Urinary bladder (tissue), 4 donors: ENCODE results near the gene B3GLCT. TPM values are rescaled to one million over a fixed set of nuclear protein-coding genes. Genes with fewer than 3 reads are reported as not detected.
"Not testable (repeated sequence)": the region's sequence is repeated elsewhere in the genome, so short reads cannot be mapped to it uniquely, and the experiment has no call there.

ENCODE experiments used
- DNase-seq: peaks from one replicate; pipeline ENCODE4 v3.0.0-alpha.2; 2015; ENCODE audit errors: extremely low spot score
- H3K27ac ChIP-seq: one replicate; pipeline ENCODE4 v1.5.1; 2013; ENCODE audit warnings: low read depth, mild to moderate bottlenecking, moderate library complexity
- H3K36me3 ChIP-seq: one replicate; pipeline ENCODE4 v1.6.1; 2013; ENCODE audit warnings: mild to moderate bottlenecking, moderate library complexity; ENCODE audit not compliant: insufficient read depth
- H3K4me1 ChIP-seq: one replicate; pipeline ENCODE4 v1.6.1; 2013; ENCODE audit warnings: mild to moderate bottlenecking, moderate library complexity; ENCODE audit not compliant: insufficient read depth
- H3K4me3 ChIP-seq: one replicate; pipeline ENCODE4 v1.5.1; 2013; ENCODE audit warnings: low read depth, low read length
- WGBS: extraction: QIAGEN DNeasy Blood & Tissue Kit; methylation state at CpG from one replicate; pipeline ENCODE4 v1.1.7; 2013; 5-methylcytosine and 5-hydroxymethylcytosine counted together
- polyA plus RNA-seq: library from polyadenylated mRNA; stranded (reverse); fragments of 200-250 nt; gene quantifications from one replicate; pipeline ENCODE4 v1.2.3, GENCODE V29; 2013
- total RNA-seq: library from RNA; depleted of rRNA; stranded (reverse); fragments of >200 nt; gene quantifications from one replicate; pipeline ENCODE4 v1.2.3, GENCODE V29; 2014
- donor health status: healthy with polysubstance abuse.
- donor health status: healthy.

Gene B3GLCT
- total and polyA plus RNA-seq, 2 donors = 3.6 to 22.4 TPM

GRCh38 chr13:31334994-31335557 is 135.3 kb downstream of the B3GLCT start:
- DNase-seq = no peak
- H3K27ac ChIP-seq = no peak overlapping the region
- no peaks in the 10 kb centered on the region for H3K36me3 ChIP-seq
- H3K4me1 ChIP-seq = no peaks in the 10 kb centered on the region
- 86% methylated on average over 6 of the region's 6 CpGs for WGBS
- no peak overlapping the region for H3K4me3 ChIP-seq

- H3K27ac ChIP-seq, H3K36me3 ChIP-seq, DNase-seq, H3K4me1 ChIP-seq, H3K4me3 ChIP-seq: not testable (repeated sequence)
- WGBS = 92% methylated on average over 22 of the region's 22 CpGs
These were observed 139.8 kb downstream of the B3GLCT start for GRCh38 chr13:31339616-31340015.

- not testable (repeated sequence) for H3K4me1 ChIP-seq, H3K4me3 ChIP-seq, H3K36me3 ChIP-seq, H3K27ac ChIP-seq, DNase-seq
- WGBS = 81% methylated on average over 12 of the region's 12 CpGs
These were observed 141.1 kb downstream of the B3GLCT start for GRCh38 chr13:31340848-31341247.

GRCh38 chr13:31346891-31347290 is 147.1 kb downstream of the B3GLCT start:
- Histone ChIP-seq H3K27ac (no peak overlapping the region), H3K4me3 (no peak overlapping the region), H3K4me1 (no peaks in the 10 kb centered on the region), H3K36me3 (no peaks in the 10 kb centered on the region)
- DNase-seq = no peak
- 89% methylated on average over 2 of the region's 2 CpGs for WGBS

DNA sequence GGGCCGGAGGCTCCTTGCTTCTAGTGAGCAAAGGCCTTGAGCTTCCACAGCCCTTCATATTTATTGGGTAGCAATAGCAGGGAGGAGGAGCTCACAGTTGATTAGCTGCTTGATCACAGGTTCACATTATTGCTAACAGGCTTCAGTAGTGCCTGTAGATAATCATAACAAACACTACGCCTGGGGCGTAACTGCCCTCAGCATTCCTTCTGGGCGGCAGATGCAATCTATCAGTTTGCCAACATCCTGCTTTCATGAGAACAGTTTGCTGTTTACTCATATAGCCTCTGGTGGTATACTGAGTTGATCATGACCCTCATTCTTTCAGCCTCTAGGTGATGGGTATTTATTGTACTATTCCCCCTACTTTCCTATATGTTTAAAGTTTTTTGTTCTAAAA is 149.4 kb downstream of the B3GLCT start:
- DNase-seq = no peak
- 78% methylated on average over 4 of the region's 4 CpGs for WGBS
- Histone ChIP-seq H3K4me3 (no peak overlapping the region), H3K27ac (no peak overlapping the region), H3K36me3 (no peaks in the 10 kb centered on the region), H3K4me1 (no peaks in the 10 kb centered on the region)

DNA sequence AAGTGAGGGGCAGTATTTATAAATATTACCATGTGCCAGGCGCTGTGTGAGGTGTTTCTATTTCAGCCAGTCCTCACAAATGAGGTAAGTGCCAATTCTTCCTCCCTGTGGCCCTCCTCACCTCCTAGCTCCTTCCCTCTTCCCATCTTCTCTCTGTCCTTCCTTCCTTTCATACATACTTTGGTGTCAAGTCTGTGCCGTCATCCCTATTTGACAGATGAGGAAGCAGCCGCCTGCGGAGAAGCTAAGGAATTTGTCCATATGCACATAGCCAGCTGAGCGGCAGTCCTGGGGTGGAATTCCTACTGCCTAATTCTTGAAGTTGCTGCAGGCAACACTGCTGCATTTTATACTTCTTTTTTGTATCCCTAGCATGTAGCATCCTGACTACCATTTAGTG is 150.8 kb downstream of the B3GLCT start:
- Histone ChIP-seq H3K27ac (no peak overlapping the region), H3K4me1 (no peaks in the 10 kb centered on the region), H3K4me3 (no peak overlapping the region), H3K36me3 (no peaks in the 10 kb centered on the region)
- WGBS = 62% methylated on average over 5 of the region's 5 CpGs
- DNase-seq = no peak

DNA sequence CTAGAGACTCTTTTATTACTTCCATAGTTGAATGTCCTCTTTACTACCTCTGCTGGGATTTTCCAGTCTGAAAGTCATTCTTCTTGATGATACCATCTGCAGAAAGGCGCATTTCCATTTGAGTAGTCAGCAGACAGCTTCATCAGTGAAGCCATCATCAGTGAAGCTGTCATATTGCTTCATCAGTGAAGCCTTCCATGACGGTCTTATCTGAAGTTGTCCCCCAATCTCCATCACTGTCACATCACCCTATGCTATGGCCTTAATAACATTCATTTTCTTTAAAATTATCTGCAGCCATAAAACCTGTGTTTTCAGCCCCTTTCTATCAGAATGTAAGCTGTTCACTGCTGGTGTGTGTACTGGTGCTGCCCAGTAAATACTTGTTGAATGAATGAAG is 151.6 kb downstream of the B3GLCT start:
- DNase-seq = no peak
- Histone ChIP-seq H3K27ac (no peak overlapping the region), H3K4me1 (no peaks in the 10 kb centered on the region), H3K4me3 (no peak overlapping the region), H3K36me3 (no peaks in the 10 kb centered on the region)
- 78% methylated on average over 2 of the region's 2 CpGs for WGBS

- no peak overlapping the region for H3K27ac ChIP-seq
- DNase-seq = no peak
- H3K4me1 ChIP-seq = no peaks in the 10 kb centered on the region
- H3K36me3 ChIP-seq = no peaks in the 10 kb centered on the region
- no peak overlapping the region for H3K4me3 ChIP-seq
- 23% methylated on average over 24 of the region's 24 CpGs for WGBS
These were observed 152.7 kb downstream of the B3GLCT start for GRCh38 chr13:31352467-31352866.

DNA sequence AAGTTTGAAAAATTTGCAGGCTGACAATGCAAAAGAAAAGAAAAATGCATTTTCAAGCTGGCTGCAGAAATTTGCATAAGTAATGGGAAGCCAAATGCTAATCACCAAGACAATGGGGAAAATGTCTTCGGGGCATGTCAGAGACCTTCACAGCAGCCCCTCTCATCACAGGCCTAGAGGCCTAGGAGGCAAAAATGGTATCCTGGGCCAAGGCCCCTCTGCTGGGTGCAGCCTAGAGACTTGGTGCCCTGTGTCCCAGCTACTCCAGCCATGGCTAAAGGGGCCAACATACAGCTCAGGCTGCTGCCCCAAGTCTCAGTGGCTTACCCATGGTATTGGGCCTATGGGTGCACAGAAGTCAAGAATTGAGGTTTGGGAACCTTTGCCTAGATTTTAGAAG is 155.2 kb downstream of the B3GLCT start:
- WGBS = 98% methylated on average over 1 of the region's 1 CpG
- Histone ChIP-seq H3K4me1 (no peaks in the 10 kb centered on the region), H3K36me3 (no peaks in the 10 kb centered on the region), H3K27ac (no peak overlapping the region), H3K4me3 (no peak overlapping the region)
- DNase-seq = no peak

- no peak for DNase-seq
- WGBS = 63% methylated on average over 3 of the region's 3 CpGs
- Histone ChIP-seq H3K36me3 (no peaks in the 10 kb centered on the region), H3K4me1 (no peaks in the 10 kb centered on the region), H3K4me3 (no peak overlapping the region), H3K27ac (no peak overlapping the region)
These were observed 157.2 kb downstream of the B3GLCT start for GRCh38 chr13:31356991-31357390.

GRCh38 chr13:31357581-31357980 is 157.8 kb downstream of the B3GLCT start:
- no peak overlapping the region for H3K27ac ChIP-seq
- 44% methylated on average over 2 of the region's 2 CpGs for WGBS

GRCh38 chr13:31361673-31362072 is 161.9 kb downstream of the B3GLCT start:
- no peak for DNase-seq
- H3K36me3 ChIP-seq = no peaks in the 10 kb centered on the region
- no peak overlapping the region for H3K27ac ChIP-seq
- H3K4me3 ChIP-seq = no peak overlapping the region
- 72% methylated on average over 1 of the region's 1 CpG for WGBS
- no peaks in the 10 kb centered on the region for H3K4me1 ChIP-seq

More at GRCh38 chr13:31357581-31357980, 157.8 kb downstream of the B3GLCT start:
- no peak overlapping the region for H3K4me3 ChIP-seq
- H3K36me3 ChIP-seq = no peaks in the 10 kb centered on the region
- no peak for DNase-seq
- H3K4me1 ChIP-seq = no peaks in the 10 kb centered on the region

DNA sequence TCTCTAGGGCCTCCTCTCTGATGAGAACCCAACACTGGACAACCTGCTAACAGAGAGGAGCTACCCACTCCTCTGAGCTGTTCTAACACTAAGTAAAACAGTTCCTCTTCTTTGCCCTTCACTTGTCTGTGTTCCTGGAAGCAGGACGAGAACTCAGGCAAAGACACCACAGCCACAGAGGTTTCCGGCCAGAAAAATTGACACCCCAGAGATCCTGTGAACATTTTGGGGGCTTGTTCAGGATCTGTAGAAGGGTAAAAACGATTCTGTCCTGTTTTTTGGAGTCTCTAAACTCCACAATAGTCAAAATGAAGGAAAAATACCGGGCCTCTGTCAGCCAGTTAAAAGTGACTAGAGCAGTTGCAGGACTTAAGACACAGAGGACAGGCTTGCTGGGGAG is 165.9 kb downstream of the B3GLCT start:
- H3K36me3 ChIP-seq = no peaks in the 10 kb centered on the region
- 70% methylated on average over 4 of the region's 4 CpGs for WGBS
- no peak overlapping the region for H3K4me3 ChIP-seq
- DNase-seq = no peak
- no peak overlapping the region for H3K27ac ChIP-seq
- no peaks in the 10 kb centered on the region for H3K4me1 ChIP-seq

DNA sequence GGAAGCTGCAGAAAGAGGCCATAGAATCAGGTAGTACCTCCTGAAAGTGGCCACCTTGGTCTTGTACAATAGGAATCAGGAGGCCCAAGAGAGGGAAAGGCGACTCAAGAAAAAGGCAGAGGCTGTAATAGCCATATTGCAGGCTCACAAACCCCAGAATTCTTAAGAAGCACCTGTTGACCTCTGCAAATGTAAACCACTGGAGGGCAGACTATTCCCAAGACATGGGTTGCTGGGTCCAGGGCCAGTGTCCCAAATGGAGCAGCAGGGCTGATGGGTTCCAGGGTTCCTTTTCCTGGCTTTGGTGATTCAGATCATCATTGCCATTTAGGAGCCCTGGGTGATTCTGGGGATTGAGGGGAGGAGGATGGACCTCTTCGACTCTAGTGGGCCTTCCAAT is 167.6 kb downstream of the B3GLCT start:
- H3K27ac ChIP-seq = no peak overlapping the region
- no peaks in the 10 kb centered on the region for H3K4me1 ChIP-seq
- H3K36me3 ChIP-seq = no peaks in the 10 kb centered on the region
- 84% methylated on average over 2 of the region's 2 CpGs for WGBS
- H3K4me3 ChIP-seq = no peak overlapping the region
- DNase-seq = no peak

GRCh38 chr13:31369213-31369612 is 169.4 kb downstream of the B3GLCT start:
- H3K4me1 ChIP-seq = no peaks in the 10 kb centered on the region
- H3K36me3 ChIP-seq = no peaks in the 10 kb centered on the region
- no peak for DNase-seq
- H3K4me3 ChIP-seq = no peak overlapping the region
- no peak overlapping the region for H3K27ac ChIP-seq
